ENCODE results near the gene WDR38. TPM values are rescaled to one million over a fixed set of nuclear protein-coding genes. Genes with fewer than 3 reads are reported as not detected.
"Not testable (repeated sequence)": the region's sequence is repeated elsewhere in the genome, so short reads cannot be mapped to it uniquely, and the experiment has no call there.

The WDR38 gene
- total RNA-seq, 1 experiment from 2014 or later: not detected

DNA sequence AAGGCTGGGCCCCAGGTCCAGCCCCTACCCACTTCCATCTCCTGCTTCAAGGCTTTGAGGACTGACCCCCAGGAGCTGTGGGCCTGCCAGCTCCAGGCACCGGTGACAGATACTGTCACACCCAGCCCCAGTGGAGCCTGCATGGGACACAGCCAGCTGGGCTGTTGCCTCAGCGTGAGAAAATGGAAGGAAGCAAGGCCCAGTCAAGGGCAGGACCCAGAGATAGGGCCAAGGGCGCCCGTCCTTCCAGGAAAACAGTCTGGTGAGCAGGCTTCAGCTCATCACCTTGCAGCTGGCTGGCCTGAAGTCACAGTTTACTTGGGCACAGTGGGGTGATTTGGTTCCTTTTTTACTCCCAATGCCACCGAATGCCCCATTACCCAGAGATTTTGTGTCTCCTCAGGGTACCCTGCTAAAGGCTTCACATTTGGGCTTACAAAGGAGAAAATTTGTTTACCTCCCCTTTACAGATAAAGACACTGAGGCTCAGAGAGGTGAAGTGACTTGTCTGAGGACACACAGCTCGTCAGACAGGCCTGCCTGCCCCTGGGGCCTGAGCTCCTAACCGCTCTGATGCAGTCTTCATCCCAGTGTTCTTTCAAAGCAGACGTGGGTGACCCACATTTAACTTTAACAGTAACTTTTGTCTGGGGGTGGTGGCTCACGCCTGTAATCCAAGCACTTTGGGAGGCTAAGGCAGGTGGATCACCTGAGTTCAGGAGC, 21.5 kb upstream of the WDR38 start:
- Histone ChIP-seq H3K36me3 (ENCODE audit: control insufficient read depth, insufficient read depth, low read length) (no peaks in the 10 kb centered on the region), H3K27me3 (replicated peaks; ENCODE audit: control insufficient read depth, insufficient read depth, low read length) (no peaks in the 10 kb centered on the region), H3K4me1 (peaks cover 8% of the 10 kb centered on the region; the same call in 1 of the 2 replicates), H3K9me3 (no peaks in the 10 kb centered on the region), H3K4me3 (ENCODE audit: low read depth, low read length) (no peak overlapping the region)
- Mint-ChIP-seq H3K36me3 (ENCODE audit: insufficient read depth, unreplicated experiment) (no peaks in the 10 kb centered on the region), H3K27me3 (ENCODE audit: insufficient read depth, unreplicated experiment) (no peaks in the 10 kb centered on the region), H3K4me3 (ENCODE audit: unreplicated experiment) (no peak overlapping the region), H3K9me3 (ENCODE audit: unreplicated experiment) (no peaks in the 10 kb centered on the region), H3K27ac (ENCODE audit: unreplicated experiment) (no peak overlapping the region), H3K4me1 (ENCODE audit: low read depth, unreplicated experiment) (no peaks in the 10 kb centered on the region)
- no TSS peak for BruUV-seq (replicated peaks)
- ChIA-PET POLR2A (no interaction called here), CTCF (no interaction called here)
- intact Hi-C loops (cut with micrococcal nuclease; ENCODE audit: unreplicated experiment): no loop called here
- DNase-seq: no peak
- TF ChIP-seq, protein P1, sequence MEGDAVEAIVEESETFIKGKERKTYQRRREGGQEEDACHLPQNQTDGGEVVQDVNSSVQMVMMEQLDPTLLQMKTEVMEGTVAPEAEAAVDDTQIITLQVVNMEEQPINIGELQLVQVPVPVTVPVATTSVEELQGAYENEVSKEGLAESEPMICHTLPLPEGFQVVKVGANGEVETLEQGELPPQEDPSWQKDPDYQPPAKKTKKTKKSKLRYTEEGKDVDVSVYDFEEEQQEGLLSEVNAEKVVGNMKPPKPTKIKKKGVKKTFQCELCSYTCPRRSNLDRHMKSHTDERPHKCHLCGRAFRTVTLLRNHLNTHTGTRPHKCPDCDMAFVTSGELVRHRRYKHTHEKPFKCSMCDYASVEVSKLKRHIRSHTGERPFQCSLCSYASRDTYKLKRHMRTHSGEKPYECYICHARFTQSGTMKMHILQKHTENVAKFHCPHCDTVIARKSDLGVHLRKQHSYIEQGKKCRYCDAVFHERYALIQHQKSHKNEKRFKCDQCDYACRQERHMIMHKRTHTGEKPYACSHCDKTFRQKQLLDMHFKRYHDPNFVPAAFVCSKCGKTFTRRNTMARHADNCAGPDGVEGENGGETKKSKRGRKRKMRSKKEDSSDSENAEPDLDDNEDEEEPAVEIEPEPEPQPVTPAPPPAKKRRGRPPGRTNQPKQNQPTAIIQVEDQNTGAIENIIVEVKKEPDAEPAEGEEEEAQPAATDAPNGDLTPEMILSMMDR (IDR thresholded peaks at IDR 0.05; ENCODE audit: insufficient read depth in 1 of 2, low read depth in 1 of 2, low read length in 1 of 2, severe bottlenecking in 1 of 2, unreplicated experiment in 1 of 2): no peak

DNA sequence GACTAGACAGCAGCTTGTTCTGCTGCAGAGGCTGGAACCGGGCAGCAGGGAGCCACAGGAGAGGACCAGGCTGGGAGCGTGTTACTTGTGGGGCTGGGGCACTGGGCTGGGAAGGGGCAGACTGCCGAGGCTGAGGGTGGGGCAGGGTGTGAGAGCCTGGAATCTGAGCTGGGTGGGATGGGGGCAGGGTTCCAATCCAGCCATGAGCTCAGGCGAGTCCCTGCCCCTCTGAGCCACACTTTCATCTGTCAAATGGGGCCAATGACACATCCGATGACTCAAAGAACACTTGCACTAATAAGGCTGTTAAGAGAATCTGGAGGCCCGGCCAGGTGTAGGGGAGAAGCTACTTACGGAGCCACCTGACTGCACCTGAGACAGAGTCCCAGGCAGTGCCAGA, 18.7 kb upstream of the WDR38 start:
- no peaks in the 10 kb centered on the region for H3K36me3 ChIP-seq (ENCODE audit: control insufficient read depth, insufficient read depth, low read length)
- Mint-ChIP-seq H3K27ac (ENCODE audit: unreplicated experiment) (no peak overlapping the region), H3K36me3 (ENCODE audit: insufficient read depth, unreplicated experiment) (no peaks in the 10 kb centered on the region), H3K4me1 (ENCODE audit: low read depth, unreplicated experiment) (no peaks in the 10 kb centered on the region), H3K27me3 (ENCODE audit: insufficient read depth, unreplicated experiment) (no peaks in the 10 kb centered on the region), H3K9me3 (ENCODE audit: unreplicated experiment) (no peaks in the 10 kb centered on the region), H3K4me3 (ENCODE audit: unreplicated experiment) (no peak overlapping the region)
- no TSS peak for BruUV-seq (replicated peaks)
- no peaks in the 10 kb centered on the region for H3K9me3 ChIP-seq
- POLR2A ChIA-PET: no interaction called here
- H3K4me1 ChIP-seq: peaks cover 8% of the 10 kb centered on the region; the same call in 1 of the 2 replicates
- TF ChIP-seq, protein P1 (IDR thresholded peaks at IDR 0.05; ENCODE audit: insufficient read depth in 1 of 2, low read depth in 1 of 2, low read length in 1 of 2, severe bottlenecking in 1 of 2, unreplicated experiment in 1 of 2): no peak
- CTCF ChIA-PET: interaction anchor here (1.2 kb wide), 1 partner anchor 18 kb away, joined by 8 read pairs; the partner anchor contains the start of gene WDR38
- intact Hi-C loops (cut with micrococcal nuclease; ENCODE audit: unreplicated experiment): no loop called here
- H3K27me3 ChIP-seq (replicated peaks; ENCODE audit: control insufficient read depth, insufficient read depth, low read length): no peaks in the 10 kb centered on the region
- no peak for DNase-seq
- H3K4me3 ChIP-seq (ENCODE audit: low read depth, low read length): no peak overlapping the region

DNA sequence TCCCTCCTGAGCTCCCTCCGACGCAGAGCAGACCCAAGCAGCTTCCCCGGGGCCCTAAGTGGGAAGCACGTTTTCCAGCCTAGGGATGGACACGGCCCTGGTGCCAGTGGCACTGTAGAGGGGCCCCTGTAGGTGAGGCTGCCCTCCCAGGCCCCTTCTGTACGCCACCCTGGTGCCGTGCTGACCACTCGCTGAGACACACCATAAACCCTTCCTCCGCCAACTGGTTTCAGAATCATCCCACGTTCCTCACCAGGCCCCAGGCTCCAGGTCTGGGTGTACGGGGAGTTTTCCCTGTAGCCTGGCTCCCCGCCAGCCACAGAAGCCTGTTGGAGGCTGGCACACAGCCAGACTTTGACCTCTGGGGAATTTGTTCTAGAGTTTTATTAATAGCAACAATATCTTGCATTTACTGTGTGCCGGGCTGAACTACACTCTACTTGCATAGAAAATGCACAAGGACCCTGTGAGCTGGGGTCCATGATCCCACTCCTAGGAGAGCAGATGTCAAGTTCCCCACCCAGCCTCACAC, 18.2 kb upstream of the WDR38 start:
- Mint-ChIP-seq H3K4me3 (ENCODE audit: unreplicated experiment) (no peak overlapping the region), H3K27ac (ENCODE audit: unreplicated experiment) (no peak overlapping the region), H3K4me1 (ENCODE audit: low read depth, unreplicated experiment) (no peaks in the 10 kb centered on the region), H3K27me3 (ENCODE audit: insufficient read depth, unreplicated experiment) (no peaks in the 10 kb centered on the region), H3K9me3 (ENCODE audit: unreplicated experiment) (no peaks in the 10 kb centered on the region), H3K36me3 (ENCODE audit: insufficient read depth, unreplicated experiment) (no peaks in the 10 kb centered on the region)
- TF ChIP-seq, protein P1 (IDR thresholded peaks at IDR 0.05; ENCODE audit: insufficient read depth in 1 of 2, low read depth in 1 of 2, low read length in 1 of 2, severe bottlenecking in 1 of 2, unreplicated experiment in 1 of 2): no peak
- Histone ChIP-seq H3K4me1 (peaks cover 8% of the 10 kb centered on the region; the same call in 1 of the 2 replicates), H3K36me3 (ENCODE audit: control insufficient read depth, insufficient read depth, low read length) (no peaks in the 10 kb centered on the region), H3K27me3 (replicated peaks; ENCODE audit: control insufficient read depth, insufficient read depth, low read length) (no peaks in the 10 kb centered on the region), H3K9me3 (no peaks in the 10 kb centered on the region), H3K4me3 (ENCODE audit: low read depth, low read length) (no peak overlapping the region)
- no TSS peak for BruUV-seq (replicated peaks)
- ChIA-PET POLR2A (no interaction called here), CTCF (interaction anchor here (1.2 kb wide), 1 partner anchor 18 kb away, joined by 8 read pairs; the partner anchor contains the start of gene WDR38)
- intact Hi-C loops (cut with micrococcal nuclease; ENCODE audit: unreplicated experiment): no loop called here
- no peak for DNase-seq

DNA sequence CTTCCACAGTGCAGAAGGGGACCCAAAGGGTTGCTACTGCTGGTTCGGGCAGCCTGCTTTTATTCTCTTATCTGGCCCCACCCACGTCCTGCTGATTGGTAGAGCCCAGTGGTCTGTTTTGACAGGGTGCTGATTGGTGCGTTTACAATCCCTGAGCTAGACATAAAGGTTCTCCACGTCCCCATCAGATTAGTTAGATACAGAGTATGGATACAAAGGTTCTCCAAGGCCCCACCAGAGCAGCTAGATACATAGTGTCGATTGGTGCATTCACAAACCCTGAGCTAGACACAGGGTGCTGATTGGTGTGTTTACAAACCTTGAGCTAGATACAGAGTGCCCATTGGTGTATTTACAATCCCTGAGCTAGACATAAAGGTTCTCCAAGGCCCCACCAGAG, 15.1 kb upstream of the WDR38 start:
- H3K4me3 Mint-ChIP-seq (ENCODE audit: unreplicated experiment); H3K4me1 ChIP-seq; H3K27ac Mint-ChIP-seq (ENCODE audit: unreplicated experiment); H3K36me3 ChIP-seq (ENCODE audit: control insufficient read depth, insufficient read depth, low read length); DNase-seq; H3K4me1 Mint-ChIP-seq (ENCODE audit: low read depth, unreplicated experiment); H3K36me3 Mint-ChIP-seq (ENCODE audit: insufficient read depth, unreplicated experiment); POLR2A ChIA-PET; H3K27me3 Mint-ChIP-seq (ENCODE audit: insufficient read depth, unreplicated experiment); H3K4me3 ChIP-seq (ENCODE audit: low read depth, low read length); H3K27me3 ChIP-seq (replicated peaks; ENCODE audit: control insufficient read depth, insufficient read depth, low read length); BruUV-seq (replicated peaks); H3K9me3 Mint-ChIP-seq (ENCODE audit: unreplicated experiment); intact Hi-C loops (cut with micrococcal nuclease; ENCODE audit: unreplicated experiment); H3K9me3 ChIP-seq: not testable (repeated sequence)
- CTCF ChIA-PET: interaction anchor here (0.6 to 1.7 kb wide), 2 partner anchors 14 to 448 kb away, joined by 3 to 4 read pairs; no protein-coding TSS in a partner anchor

All from Caco-2 (cell line).